ENCODE results near the gene WWOX. TPM values are rescaled to one million over a fixed set of nuclear protein-coding genes. Genes with fewer than 3 reads are reported as not detected.

Gene WWOX
- total and polyA plus RNA-seq, 2 donors (not counting 3 experiments of a cell fraction or from before 2014, with no cell fraction given): 6.2 to 12.5 TPM

DNA sequence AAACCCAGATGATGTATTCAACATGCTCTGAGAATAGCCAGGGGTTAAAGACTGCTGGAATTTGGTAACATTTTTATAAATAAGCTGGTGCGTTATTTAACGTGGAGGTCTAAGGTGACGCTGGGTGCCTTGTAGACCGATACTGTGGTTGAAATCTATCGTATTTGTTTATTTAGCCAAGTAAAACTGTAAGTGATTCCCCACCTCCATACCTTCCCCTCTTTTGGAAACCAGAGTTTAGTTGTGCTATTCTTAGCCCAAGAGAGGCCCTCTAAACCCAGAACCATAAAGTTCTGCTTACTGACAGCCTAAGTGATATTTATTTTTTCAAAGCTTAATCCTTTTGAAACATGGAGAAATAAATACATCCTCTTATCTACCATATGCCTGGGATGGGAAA, 744.5 kb downstream of the WWOX start:
- CTCF ChIA-PET: no interaction called here

GRCh38 chr16:78844682-78845081, 745.2 kb downstream of the WWOX start:
- dilution Hi-C loops (cut with MboI; ENCODE audit: extremely low pct_ligation_motif_present, low sequenced_read_pairs): no loop called here
- CTCF ChIA-PET: no interaction called here
- FAIRE-seq (no peak), DNase-seq (ENCODE audit: low read depth, low spot score) (no peak)
- no TSS peak for BruUV-seq (replicated peaks)
- Histone ChIP-seq H3K36me3 (ENCODE audit: control insufficient read depth in 2 of 2, extremely low read depth in 1 of 2, insufficient read depth in 2 of 2, low read length in 2 of 2) (no peaks in the 10 kb centered on the region), H3K4me3 (replicated peaks in 1 of 3; ENCODE audit: insufficient read depth in 1 of 3, low read depth in 1 of 3, low read length in 3 of 3) (no peak overlapping the region), H3K4me1 (ENCODE audit: control insufficient read depth, extremely low read depth, insufficient read depth, low read length) (no peaks in the 10 kb centered on the region), H2AFZ (ENCODE audit: low read depth, low read length) (no peak overlapping the region), H4K20me1 (replicated peaks; ENCODE audit: control insufficient read depth, extremely low read depth, insufficient read depth, low read length) (no peaks in the 10 kb centered on the region), H3K9me1 (replicated peaks; ENCODE audit: control insufficient read depth, extremely low read depth, insufficient read depth, low read length) (no peaks in the 10 kb centered on the region), H3K27me3 (ENCODE audit: control insufficient read depth in 2 of 2, insufficient read depth in 2 of 2, low read length in 2 of 2) (no peaks in the 10 kb centered on the region), H3K4me2 (ENCODE audit: insufficient read depth, low read length) (no peak overlapping the region), H3K9ac (replicated peaks; ENCODE audit: extremely low read depth, insufficient read depth, low read length) (no peak overlapping the region), H3K27ac (ENCODE audit: insufficient read depth, low read depth, low read length) (no peak overlapping the region), H3K9me3 (replicated peaks; ENCODE audit: control insufficient read depth, insufficient read depth, low read length) (peaks cover 4% of the 10 kb centered on the region), H3K79me2 (ENCODE audit: control insufficient read depth, insufficient read depth, low read length) (no peaks in the 10 kb centered on the region)
- no peak for TF ChIP-seq MAX (IDR thresholded peaks at IDR 0.05; ENCODE audit: insufficient read depth, insufficient read length)
- TF ChIP-seq POLR2A (IDR thresholded peaks at IDR 0.05; ENCODE audit: low read depth, low read length): no peak
- TF ChIP-seq GATA2 (IDR thresholded peaks at IDR 0.05; ENCODE audit: insufficient read depth, insufficient read length, low read depth, low read length): no peak
- POLR2A ChIA-PET: no interaction called here
- intact Hi-C loops (cut with micrococcal nuclease): no loop called here

More for the DNA sequence above, 744.5 kb downstream of the WWOX start:
- POLR2A ChIA-PET: no interaction called here
- Histone ChIP-seq H3K4me3 (replicated peaks in 1 of 3; ENCODE audit: insufficient read depth in 1 of 3, low read depth in 1 of 3, low read length in 3 of 3) (no peak overlapping the region), H3K4me1 (ENCODE audit: control insufficient read depth, extremely low read depth, insufficient read depth, low read length) (no peaks in the 10 kb centered on the region), H3K9ac (replicated peaks; ENCODE audit: extremely low read depth, insufficient read depth, low read length) (no peak overlapping the region), H3K79me2 (ENCODE audit: control insufficient read depth, insufficient read depth, low read length) (no peaks in the 10 kb centered on the region), H3K4me2 (ENCODE audit: insufficient read depth, low read length) (no peak overlapping the region), H4K20me1 (replicated peaks; ENCODE audit: control insufficient read depth, extremely low read depth, insufficient read depth, low read length) (no peaks in the 10 kb centered on the region), H3K27ac (ENCODE audit: insufficient read depth, low read depth, low read length) (no peak overlapping the region), H2AFZ (ENCODE audit: low read depth, low read length) (no peak overlapping the region), H3K27me3 (ENCODE audit: control insufficient read depth in 2 of 2, insufficient read depth in 2 of 2, low read length in 2 of 2) (no peaks in the 10 kb centered on the region), H3K36me3 (ENCODE audit: control insufficient read depth in 2 of 2, extremely low read depth in 1 of 2, insufficient read depth in 2 of 2, low read length in 2 of 2) (no peaks in the 10 kb centered on the region), H3K9me1 (replicated peaks; ENCODE audit: control insufficient read depth, extremely low read depth, insufficient read depth, low read length) (no peaks in the 10 kb centered on the region), H3K9me3 (replicated peaks; ENCODE audit: control insufficient read depth, insufficient read depth, low read length) (peaks cover 4% of the 10 kb centered on the region)
- DNase-seq (ENCODE audit: low read depth, low spot score): no peak
- no peak for TF ChIP-seq JUN (IDR thresholded peaks at IDR 0.05; ENCODE audit: borderline replicate concordance, insufficient read depth, insufficient read length, low read depth)
- no peak for TF ChIP-seq POLR2A (IDR thresholded peaks at IDR 0.05; ENCODE audit: low read depth, low read length)
- no peak for TF ChIP-seq POLR2AphosphoS5 (IDR thresholded peaks at IDR 0.05; ENCODE audit: insufficient read depth, low read depth, low read length)
- no peak for TF ChIP-seq EZH2 (IDR thresholded peaks at IDR 0.05; ENCODE audit: borderline replicate concordance, low read depth, low read length, severe bottlenecking)
- no peak for FAIRE-seq
- dilution Hi-C loops (cut with MboI; ENCODE audit: extremely low pct_ligation_motif_present, low sequenced_read_pairs): no loop called here
- BruUV-seq (replicated peaks): no TSS peak
- intact Hi-C loops (cut with micrococcal nuclease): no loop called here
